Pancreas (tissue), 10 donors: Measurements from ENCODE around the gene EVX2. TPM values are rescaled to one million over a fixed set of nuclear protein-coding genes. Genes with fewer than 3 reads are reported as not detected.
A peak's percentile ranks its signal among the peaks of the same experiment; 100 is the strongest.

Source experiments
- ATAC-seq, 4 donors: fragments of 200-7000 bp; cut with Tn5 transposase; one replicate each; pipeline versions ENCODE4 v1.8.0 to v1.9.1; 2020; ENCODE audit warnings: mild to moderate bottlenecking in 4 of 4, moderate library complexity in 4 of 4
- DNase-seq, 6 donors: peaks; one replicate each; pipeline ENCODE4 v3.0.0-alpha.2; 2020
- FAIRE-seq: peaks from 2 replicates; lab custom pipeline; 2012; peaks lifted over from hg19 to GRCh38; lab: Jason Lieb, UNC
- H3K27ac ChIP-seq, 4 donors: fragments of 200-600 bp; sonication (generic); 1 replicate in 3 of 4; 2 replicates in 1 of 4; pipeline versions ENCODE4 v1.5.0 to v1.8.0; 2020
- H3K27me3 ChIP-seq, 4 donors: fragments of 200-600 bp; one replicate each; pipeline ENCODE4 v1.8.0; 2021
- H3K36me3 ChIP-seq, 3 donors: fragments of 200-600 bp; sonication (generic) in 1 of 3; one replicate each; pipeline versions ENCODE4 v1.5.0 to v1.8.0; 2020 to 2021
- H3K4me1 ChIP-seq, 3 donors: fragments of 200-600 bp; one replicate each; pipeline ENCODE4 v1.8.0; 2021
- H3K4me3 ChIP-seq, 4 donors: fragments of 200-600 bp; sonication (generic) in 2 of 4; one replicate each; pipeline versions ENCODE4 v1.5.0 to v1.8.0; 2020 to 2021
- H3K9me3 ChIP-seq, 4 donors: fragments of 200-600 bp; one replicate each; pipeline ENCODE4 v1.8.0; 2021
- CTCF ChIP-seq, 4 donors: fragments of 200-600 bp; sonication (generic) in 3 of 4; IDR thresholded peaks; one replicate each; pipeline versions ENCODE4 v1.5.0 to v1.8.0; 2021; ENCODE audit warnings: antibody characterized with exemption in 4 of 4
- WGBS, 2 donors: extraction: QIAGEN DNeasy Blood & Tissue Kit; methylation state at CpG; one replicate each; pipeline ENCODE4 v1.1.7; 2013; 5-methylcytosine and 5-hydroxymethylcytosine counted together
- intact Hi-C, 3 donors: fragments of 100-400 bp; cut with DNase I; formaldehyde crosslinking; loops; one replicate each; pipeline versions ENCODE4 v1.11.1 to v1.14.2; 2022
- polyA plus RNA-seq, 2 donors: library from polyadenylated mRNA; stranded (reverse); fragments of 200-250 nt; gene quantifications; one replicate each; pipeline ENCODE4 v1.2.3, GENCODE V29; 2013
- total RNA-seq, 6 donors: library from RNA; stranded (reverse); fragmentation: NEBNext Ultra II Directional in 4 of 6; extraction: Animal tissue kit (Norgen Biotek cat#: 25700) in 4 of 6; gene quantifications; one replicate each; pipeline versions ENCODE4 v1.2.1 to v1.2.4, GENCODE V29; 2021 to 2023
- donor health status: healthy with polysubstance abuse.
- donor health status: DM: no; HTN: no; CAD: no; lungs with moderate emphysema.
- donor health status: DM: no; HTN: no; CAD: no.
- donor health status: control.
- donor health status: control.
- donor health status: Bipolar disorder and iron deficiency.
- donor health status: DM: yes; HTN: yes; CAD: no.
- donor health status: DM: no; HTN: no; CAD: no.
- donor health status: DM: no; HTN: no; CAD: no.
- donor health status: DM: yes; HTN: yes; CAD: no.

The EVX2 gene
- total and polyA plus RNA-seq, 8 donors: 0.02 TPM; not detected in 7

- ATAC-seq (no peak), DNase-seq (no peak), FAIRE-seq (no peak)
- no peaks in the 10 kb centered on the region for H3K9me3 ChIP-seq
- TF ChIP-seq CTCF (IDR thresholded peaks at IDR 0.05): no peak
- intact Hi-C loops: no loop called here
- H3K36me3 ChIP-seq: no peaks in the 10 kb centered on the region
- WGBS, 2 donors: 12 to 22% methylated on average over 7 of the region's 7 CpGs
- H3K27ac ChIP-seq: no peak overlapping the region
- H3K27me3 ChIP-seq: peaks cover 31 to 90% (median 48%) of the 10 kb centered on the region in 4 donors
- no peak overlapping the region for H3K4me3 ChIP-seq
- no peaks in the 10 kb centered on the region for H3K4me1 ChIP-seq
Observed at GRCh38 chr2:176076063-176076462, 7.7 kb downstream of the EVX2 start.

GRCh38 chr2:176075481-176075880 is 8.3 kb downstream of the EVX2 start:
- FAIRE-seq: no peak
- ATAC-seq: no peak
- no peak for DNase-seq
- no peaks in the 10 kb centered on the region for H3K9me3 ChIP-seq
- peaks cover 29 to 87% (median 44%) of the 10 kb centered on the region in 4 donors for H3K27me3 ChIP-seq
- no peak overlapping the region for H3K27ac ChIP-seq
- H3K4me3 ChIP-seq: no peak overlapping the region
- intact Hi-C loops: no loop called here
- WGBS, 2 donors: 8% methylated on average over 15 of the region's 15 CpGs
- no peaks in the 10 kb centered on the region for H3K36me3 ChIP-seq
- TF ChIP-seq CTCF (IDR thresholded peaks at IDR 0.05): no peak
- H3K4me1 ChIP-seq: no peaks in the 10 kb centered on the region

GRCh38 chr2:176074919-176075425 is 8.8 kb downstream of the EVX2 start:
- 14 to 18% methylated on average over 7 of the region's 7 CpGs for WGBS, 2 donors
- H3K4me1 ChIP-seq: no peaks in the 10 kb centered on the region
- H3K4me3 ChIP-seq: no peak overlapping the region
- H3K27me3 ChIP-seq: peaks cover 29 to 88% (median 45%) of the 10 kb centered on the region in 4 donors
- no peaks in the 10 kb centered on the region for H3K36me3 ChIP-seq
- DNase-seq (no peak), ATAC-seq (no peak), FAIRE-seq (no peak)
- TF ChIP-seq CTCF (IDR thresholded peaks at IDR 0.05): no peak
- no peaks in the 10 kb centered on the region for H3K9me3 ChIP-seq
- H3K27ac ChIP-seq: no peak overlapping the region
- intact Hi-C loops: no loop called here

GRCh38 chr2:176072951-176073904 is 10.5 kb downstream of the EVX2 start:
- H3K36me3 ChIP-seq: no peaks in the 10 kb centered on the region
- intact Hi-C loops: no loop called here
- DNase-seq: peak in 1 of 6 donors; percentile 66
- peaks cover 32 to 89% (median 43%) of the 10 kb centered on the region in 4 donors for H3K27me3 ChIP-seq
- 5 to 6% methylated on average over 29 of the region's 29 CpGs for WGBS, 2 donors
- TF ChIP-seq CTCF (IDR thresholded peaks at IDR 0.05): no peak
- no peaks in the 10 kb centered on the region for H3K9me3 ChIP-seq
- peaks cover under 1 to 4% (median 3%) of the 10 kb centered on the region in 3 donors for H3K4me1 ChIP-seq
- ATAC-seq: no peak
- no peak overlapping the region for H3K27ac ChIP-seq
- FAIRE-seq: no peak
- H3K4me3 ChIP-seq: no peak overlapping the region
